NCI-H1417 treated with DMSO at 0.1 percent for 48 hours (cell line): Measurements from ENCODE around the gene NID1.

ENCODE experiments used
- DNase-seq: peaks from one replicate; lab custom pipeline; 2025; lab: John Stamatoyannopoulos, UW

Gene NID1

DNA sequence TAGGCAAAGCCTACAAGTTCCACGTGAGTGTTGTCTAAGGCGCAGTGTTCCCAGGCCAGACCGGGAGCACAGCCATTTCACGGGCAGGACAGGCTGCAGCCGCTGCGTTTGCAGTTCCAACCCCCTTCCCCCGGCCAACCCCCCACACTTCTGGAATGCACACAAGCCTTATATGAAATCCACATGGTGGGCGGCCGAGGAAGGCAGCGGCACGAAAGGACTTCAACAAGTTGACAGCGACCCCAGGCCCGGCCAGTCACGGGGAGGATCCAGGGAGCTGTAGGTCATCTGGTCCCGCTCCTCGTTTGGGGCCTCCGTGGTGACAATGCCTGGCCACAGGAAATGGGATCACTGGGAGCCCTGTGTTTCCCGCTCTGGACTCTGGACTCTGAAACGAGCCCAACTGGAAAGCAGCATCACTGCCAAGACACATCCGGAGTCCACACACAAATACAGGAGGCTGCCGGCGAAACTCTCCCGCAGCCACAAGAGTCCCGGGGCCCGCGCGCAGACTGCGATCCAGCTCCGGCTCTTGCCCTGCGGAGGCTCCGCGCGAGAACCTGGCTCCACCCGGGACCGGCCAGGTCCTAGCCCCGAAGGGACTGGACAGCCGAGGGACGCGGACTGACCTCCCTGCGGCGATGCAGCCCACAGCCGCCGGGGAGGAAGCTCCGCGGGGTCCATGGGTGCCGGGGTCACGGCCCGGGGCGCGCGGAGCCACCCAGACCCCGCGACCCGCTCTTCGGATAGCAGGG, 794 bp downstream of the NID1 start:
- no peak for DNase-seq

DNA sequence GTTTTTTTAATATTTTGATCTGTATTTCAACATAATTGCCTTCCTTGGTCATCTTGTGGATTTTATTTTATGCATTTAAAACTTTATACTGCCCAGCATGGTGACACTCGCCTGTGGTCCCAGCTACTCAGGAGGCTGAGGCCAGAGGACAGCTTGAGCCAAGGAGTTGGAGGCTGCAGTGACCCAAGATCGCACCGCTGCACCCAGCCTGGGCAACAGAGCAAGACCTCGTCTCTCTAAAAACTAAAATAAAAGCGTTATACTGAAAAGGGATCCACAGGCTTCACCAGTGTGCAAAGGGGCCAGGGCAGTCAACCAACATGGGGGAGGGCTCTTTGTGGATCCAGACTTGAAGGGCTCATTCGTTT, 1.4 kb downstream of the NID1 start:
- no peak for DNase-seq

DNA sequence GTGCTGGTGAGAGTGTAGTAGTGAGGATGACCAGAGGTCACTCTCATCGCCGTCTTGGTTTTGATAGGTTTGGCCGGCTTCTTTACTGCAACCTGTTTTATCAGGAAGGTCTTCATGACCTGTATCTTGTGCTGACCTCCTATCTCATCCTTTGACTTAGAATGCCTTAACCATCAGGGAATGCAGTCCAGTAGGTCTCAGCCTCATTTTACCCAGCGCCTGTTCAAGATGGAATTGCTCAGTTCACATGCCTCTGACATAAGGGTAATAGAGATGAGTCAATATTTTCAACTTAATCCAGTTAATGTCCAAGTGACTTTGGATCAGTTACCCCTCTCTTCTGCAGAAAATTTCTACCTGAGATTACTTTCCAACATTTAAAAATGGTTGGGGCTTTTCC, 4.6 kb downstream of the NID1 start:
- DNase-seq, result no peak

DNA sequence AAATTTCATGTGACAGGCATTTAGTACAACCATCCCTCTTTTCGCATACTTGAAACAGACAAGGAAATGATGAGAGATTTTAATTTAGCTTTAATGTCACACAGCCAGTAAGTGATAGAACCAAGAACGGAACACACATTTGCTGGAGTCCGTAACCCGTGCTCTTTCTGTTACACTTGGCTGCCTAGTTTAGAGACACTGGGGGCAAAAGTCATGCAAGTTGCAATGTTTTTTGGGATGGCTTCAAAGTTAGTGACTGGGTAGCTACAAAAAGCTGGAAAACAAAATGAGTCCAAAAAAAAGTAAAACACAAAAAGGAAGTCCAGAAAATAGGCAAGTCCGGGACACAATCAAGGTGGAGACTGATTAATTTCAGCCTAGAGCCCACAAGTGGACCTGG, 5.9 kb downstream of the NID1 start:
- no peak for DNase-seq

DNA sequence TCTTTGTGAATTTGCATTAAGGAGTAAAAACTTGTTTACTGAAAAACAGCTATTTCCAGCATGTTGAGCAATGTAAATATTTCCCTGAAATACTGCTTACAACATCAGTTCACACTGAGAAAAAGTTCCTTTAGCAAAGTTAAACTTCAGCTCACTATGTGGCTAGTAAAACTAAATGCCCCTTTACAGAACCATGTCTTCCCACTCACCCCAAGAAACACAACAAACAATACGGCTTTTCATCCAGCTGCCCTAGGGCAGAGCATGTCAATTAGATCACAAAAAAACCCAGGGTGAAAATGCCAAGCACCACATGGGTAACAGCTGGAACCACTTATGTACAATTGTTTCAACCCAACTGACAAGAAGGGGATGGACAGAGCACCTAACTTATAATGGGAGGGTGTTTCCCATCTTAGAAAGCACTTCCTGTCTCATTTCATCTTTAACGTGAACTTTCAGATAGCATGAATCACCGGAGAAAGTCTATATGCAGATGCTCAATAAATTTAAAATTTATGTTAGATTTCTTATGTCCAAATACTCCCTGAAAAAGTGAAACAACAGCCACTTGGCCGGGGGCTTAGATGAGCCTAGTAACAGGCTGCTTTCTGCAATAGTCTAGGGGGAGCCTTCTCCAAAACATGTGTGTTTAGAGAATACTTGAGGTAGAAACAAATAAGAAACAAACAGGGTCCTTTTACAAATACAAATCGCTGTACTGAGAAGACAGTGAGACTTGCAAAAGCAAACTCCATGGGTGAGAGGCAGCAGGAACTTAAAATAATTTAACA, 6.6 kb downstream of the NID1 start:
- no peak for DNase-seq

DNA sequence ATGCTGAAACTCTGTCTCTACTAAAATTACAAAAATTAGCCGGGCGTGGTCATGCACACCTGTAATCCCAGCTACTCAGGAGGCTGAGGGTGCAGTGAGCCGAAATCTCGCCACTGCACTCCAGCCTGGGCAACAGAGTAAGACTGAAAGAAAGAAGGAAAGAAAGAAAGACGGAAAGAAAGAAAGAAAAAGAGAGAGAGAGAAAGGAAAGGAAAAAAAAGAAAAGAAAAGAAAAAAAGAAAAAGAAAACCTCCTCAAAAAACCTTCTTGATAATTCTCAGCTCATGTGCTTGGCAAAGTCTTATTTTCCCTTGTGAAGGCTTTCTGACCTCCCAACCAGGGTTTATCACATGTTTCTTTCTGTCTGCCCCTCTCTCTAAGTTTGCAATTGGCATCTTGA, 7.3 kb downstream of the NID1 start:
- no peak for DNase-seq

DNA sequence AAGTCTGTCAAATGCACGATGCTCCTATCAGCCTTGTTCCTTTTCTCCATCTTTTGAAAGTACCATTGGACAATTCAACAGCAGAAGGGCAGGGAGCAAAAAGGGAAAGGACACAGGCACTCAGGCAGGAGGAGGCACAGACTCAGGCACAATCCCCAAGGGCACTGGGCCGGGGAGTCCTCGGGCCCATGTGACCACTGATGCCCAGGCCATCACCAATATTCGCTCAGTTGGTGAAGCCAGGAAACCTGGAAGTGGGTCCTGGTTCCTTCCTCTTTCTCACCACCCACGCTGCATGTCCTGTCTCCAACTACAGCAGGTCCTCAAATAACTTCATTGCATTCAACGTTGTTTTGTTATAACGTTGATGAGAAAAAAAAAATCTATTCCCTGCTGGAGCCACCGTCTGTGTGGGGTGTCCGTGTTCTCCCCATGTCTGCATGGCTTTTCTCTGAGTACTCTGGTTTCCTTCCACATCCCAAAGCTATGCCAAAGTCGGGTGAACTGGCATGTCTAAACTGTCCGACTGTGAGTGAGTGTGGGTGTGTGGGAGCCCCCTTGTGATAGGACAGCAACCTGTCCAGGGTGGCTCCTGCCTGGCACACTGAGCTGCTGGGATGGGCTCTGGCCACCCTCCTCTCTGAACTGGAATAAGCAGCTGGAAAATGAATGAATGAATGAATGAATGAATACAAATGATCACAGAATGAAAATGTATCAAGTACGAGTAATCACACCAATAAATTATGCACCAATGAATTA, 12.5 kb downstream of the NID1 start:
- no peak for DNase-seq

DNA sequence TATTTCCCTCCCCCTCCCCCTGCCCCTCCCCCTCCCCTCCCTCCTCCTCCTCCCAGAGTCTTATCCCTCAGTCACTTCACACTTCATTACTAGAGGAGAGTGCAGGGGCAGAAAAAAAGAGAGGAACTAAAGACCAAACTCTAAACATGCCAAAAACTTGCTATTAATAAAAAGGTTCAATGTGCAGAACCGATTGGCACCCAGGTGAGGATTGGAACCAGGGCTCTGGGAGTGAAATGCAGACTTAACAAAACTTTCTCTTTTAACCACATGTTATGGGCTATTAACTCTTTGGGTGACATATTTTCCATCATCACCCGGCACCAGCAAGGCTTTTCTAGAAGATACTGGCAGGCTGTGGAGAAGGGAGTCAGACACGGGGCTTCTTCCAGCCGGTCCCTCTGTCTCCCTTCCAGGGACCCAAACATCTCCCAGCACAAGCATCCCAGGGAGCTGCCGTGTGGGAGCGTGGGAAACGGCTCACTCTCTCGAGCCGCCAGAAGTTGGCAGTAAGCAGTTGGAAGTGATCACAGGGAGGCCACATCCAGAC, 13.6 kb downstream of the NID1 start:
- DNase-seq, result no peak

DNA sequence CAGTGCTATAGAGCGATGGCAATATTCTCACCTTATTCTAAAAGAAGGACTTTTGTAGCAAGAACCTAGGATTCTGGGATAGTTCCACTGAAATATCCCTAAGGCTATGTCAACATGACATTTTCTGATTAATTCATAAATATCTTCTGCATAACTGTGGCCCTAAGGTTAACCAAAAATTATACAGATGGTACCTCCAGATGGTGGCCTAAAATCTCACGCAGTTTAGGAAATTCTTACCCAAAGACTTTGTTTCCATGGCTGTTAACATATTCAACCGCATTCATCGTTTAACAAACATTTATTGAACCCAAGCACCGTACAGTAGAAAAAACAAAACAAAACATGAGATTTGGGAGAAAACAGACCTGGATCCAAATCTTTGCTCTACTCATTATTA, 19.1 kb downstream of the NID1 start:
- no peak for DNase-seq

DNA sequence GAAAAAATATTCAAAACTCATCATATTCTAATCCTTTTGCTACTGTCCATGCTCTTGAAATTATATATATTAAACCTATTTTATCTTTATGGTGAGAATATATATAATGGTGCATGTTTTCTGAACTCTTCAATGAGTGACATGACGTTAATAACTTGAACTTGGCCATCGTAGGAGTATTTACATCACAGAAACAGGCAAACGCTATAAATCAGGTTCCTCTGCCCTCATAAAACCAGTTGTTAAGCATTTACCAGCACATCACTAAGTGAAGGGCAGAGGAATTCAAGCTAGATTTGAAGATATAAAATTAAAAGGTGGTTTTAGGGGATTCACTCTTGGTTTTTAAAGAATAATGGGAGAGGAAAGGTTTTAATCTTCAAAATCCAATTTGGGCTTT, 20.5 kb downstream of the NID1 start:
- no peak for DNase-seq

DNA sequence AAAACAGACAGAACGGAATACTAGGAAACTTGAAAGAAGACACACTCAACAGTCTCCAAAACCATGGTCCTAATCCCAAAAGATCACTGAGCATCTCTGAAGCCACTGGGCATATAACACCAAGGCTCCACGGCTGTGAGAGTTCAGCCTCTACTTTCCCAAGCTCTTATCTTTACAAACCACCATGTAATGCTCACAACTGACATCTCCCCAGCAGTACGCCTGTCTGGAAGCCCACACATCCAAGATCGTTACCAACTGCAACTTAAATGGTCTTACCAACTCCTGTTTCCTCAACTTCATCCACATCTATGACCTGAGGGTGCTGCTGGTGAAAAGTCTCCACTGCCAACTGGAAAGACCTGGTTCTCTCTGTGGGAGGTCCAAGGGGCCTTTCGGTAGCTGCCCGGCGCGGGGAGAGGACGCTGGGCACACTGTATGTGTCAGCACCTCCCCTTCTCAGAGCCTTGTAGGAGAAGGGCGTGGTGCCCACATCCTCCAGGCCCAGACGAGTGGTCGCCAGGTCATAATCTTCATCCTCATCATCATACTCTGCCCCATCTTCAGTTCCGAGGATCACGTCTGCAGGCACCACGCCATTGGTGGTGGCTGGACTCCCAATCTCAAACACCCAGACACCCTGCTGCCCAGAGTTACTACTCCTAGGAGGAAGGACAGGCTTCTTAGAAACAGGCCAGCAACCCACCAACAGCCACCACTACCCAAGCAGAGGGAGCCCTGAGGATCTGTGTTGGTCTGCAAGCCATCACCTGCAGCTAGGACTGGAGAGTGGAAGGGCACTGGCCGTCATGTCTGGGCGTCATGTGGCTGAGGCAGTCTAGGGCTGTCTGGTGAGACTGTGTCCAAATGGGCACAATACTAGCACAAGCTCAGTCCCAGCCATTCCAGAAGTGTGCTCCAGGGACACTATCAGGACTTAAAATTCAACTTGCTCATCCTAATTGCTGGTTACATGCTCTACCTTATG, 23.0 kb downstream of the NID1 start:
- no peak for DNase-seq

DNA sequence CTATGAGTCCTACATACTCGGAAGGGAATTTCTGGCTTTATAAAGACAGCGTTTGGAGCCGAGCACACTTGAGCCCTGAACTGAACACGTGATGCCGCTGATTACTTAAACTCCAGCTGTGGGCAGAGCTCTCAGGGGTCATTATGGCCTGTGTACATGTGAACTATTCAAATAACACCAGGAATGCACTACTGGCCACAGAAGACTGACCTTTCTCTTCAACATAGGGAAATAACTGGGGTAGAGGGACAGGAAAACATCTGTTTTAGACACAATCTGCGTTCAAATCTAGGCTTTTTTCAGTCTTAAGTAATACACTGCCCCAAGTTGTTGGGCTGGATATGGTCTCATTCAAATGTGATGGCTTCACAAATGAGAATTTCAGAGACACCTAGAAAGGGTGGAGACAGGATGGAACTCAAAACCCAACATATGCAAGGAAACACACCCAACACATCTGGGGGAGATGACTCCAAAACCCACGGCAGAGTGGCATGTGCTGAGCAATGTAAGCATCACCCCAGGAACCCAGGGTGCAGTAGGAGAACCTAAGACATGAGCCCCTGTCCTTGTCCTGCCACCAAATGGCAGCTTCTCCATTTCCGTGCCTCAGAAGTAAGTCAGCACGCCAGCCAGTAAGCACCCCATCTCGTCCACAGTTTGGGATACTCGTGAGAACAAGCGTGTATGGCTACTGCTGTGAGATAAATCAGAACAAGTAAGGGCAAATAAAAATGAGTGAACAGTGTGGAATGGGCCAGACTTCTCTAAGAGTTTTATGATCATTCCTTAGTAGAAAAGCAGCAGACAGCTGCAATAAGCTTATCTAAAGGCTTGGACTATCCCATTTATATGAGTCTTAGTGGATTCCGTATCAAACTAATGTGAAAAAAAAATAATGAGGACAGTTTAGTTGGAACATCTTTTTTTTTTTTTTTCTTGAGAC, 24.9 kb downstream of the NID1 start:
- peak; percentile 41 for DNase-seq

DNA sequence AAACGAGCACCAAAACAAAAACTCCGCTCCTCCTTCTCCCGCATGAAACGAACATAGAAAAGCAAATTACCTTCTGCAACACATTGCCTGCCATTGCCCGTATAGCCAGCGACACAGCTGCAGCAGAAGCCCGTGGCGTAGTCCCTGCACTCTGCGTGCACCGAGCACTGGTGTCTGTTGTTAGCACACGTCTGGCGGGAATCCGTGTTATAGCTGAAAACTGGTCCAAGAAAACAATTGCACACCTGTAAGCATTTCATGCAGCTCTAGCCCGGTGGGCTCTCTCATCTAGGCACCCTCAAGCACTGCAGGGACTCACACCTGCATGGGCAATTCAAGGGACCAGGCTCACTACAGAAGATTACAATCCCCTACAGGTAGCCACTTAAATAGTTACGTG, 26.9 kb downstream of the NID1 start:
- DNase-seq, result no peak

DNA sequence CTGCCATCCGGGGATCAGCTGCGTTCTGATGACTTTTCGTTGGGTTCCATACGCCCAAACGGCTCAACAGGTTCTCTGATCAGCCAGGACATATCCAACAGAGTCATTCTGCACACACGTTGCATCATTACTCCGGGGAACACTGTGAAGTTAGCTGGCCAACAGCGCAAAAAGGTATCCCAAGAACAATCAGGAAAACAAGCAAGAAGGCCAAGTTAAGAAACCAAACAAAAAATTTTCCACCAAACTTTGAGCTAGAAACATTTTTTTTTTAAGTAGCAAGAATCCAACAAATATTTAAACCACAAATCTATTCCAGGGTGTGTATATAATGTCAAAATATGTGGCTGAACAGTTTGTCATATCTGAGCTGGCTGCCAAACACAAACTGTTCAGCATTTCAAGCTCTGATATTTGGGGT, 29.2 kb downstream of the NID1 start:
- no peak for DNase-seq

DNA sequence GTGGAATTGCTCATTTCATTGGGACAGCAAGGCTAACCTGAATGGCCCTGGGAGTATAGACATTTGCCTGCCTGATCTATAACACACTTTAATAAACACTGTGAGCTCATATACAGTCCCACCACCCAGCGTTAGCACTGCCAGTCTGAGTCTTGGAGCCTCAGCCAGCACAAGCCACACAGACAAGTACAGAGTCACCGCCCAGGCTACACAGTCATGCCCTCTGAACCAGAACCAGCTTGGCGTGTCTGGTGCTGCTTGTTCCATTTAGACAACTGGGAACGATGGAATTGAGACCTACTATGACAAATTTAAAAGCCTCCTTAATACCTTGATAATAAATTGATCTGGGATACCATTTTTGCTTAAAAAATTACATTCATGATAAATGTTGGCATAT, 31.6 kb downstream of the NID1 start:
- no peak for DNase-seq

DNA sequence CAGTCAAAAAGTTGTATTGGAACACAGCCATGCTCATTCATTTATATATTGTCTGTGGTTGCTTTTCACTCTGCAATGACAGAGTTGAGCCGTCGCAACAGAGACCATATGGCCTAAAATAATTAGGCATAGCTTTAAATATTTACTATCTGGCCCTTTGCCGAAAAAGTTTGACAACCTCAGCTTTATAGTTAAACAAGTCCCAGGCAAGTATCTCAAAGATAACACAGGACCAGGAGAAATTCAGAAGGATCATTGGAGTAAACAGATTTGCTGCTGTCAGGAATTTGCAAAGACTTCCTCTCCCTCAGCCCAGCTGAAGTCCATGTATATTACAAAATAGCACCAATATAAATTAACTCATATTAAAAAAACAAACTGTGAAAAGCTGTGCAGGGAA, 34.4 kb downstream of the NID1 start:
- no peak for DNase-seq

DNA sequence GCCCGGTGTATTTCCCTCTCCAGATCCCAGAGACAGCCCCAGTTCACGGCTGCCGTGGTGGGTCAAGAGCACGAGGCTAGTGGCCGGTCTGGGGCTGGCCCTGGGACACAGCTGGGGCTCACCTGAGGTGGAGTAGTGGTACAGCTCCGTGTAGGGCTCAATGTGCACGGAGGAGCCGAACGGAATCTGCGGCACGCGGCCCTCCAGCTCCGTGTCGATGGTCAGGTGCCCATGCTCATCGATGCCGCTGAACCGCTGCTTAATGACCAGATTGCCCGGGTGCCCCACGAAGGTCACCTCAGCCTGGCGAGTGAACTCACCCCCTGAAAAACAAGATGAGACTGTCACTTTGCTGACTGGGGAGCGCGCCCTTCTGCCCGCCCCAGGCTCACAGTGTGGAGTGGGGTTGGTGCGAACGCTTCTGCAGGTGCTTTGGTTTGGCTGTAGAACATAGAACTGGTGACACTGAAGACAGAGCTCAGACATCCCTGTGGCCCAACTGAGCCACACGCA, 35.4 kb downstream of the NID1 start:
- DNase-seq, result no peak

DNA sequence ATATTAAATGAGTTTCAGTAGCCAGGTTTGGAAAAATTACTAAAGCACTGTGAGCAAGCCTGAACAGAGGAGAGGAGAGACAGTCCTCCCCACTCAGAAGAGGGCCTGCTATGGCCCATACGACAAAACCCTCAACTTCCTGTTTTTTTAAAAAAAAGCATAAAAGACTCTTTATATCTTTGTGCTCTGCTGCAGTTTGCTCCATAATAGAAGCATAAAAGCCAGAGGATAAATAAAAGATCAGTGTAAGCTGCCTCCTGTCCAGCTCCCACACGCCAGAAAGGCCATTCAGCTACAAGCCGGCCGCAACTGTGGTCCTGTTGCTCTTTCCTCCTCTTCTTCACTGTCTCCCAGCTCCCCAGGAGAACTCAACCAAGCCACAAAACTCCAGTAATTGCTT, 37.8 kb downstream of the NID1 start:
- no peak for DNase-seq

DNA sequence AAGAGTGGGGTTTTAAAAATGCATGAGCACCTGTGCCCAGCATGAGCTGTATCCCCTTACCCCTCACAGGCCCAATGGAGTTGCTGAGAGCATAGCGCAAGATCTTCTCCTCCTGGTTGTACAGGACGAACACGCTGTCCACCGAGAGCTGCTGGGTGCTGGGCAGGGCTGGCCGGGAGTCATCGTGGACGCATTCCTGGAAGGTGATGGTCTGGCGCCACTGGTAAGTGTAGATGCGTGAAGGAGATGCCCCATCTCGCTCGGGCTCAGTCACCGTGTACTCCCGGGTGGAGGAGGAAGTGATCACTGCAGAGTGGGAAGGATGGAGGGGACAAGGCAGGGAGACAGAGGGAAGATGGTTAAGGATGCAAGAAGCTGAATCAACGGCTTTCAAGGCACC, 39.1 kb downstream of the NID1 start:
- DNase-seq, result no peak

DNA sequence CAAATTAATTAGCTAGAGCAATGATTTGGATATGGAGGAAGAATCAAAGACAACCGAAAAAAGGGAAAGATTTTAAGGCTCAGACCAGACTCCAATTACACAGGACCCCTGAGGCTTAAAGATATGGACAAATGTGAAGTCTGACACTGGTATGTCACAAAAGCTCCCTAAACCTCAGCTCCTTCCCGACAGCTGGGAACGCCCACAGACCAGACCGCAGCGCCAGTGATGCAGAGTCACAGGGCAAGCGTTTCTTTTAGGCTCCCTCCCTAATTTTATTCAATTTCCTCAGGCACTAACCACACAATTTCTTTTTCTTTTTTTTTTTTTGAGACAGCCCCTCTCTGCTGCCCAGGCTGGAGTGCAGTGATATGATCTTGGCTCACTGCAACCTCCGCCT, 40.2 kb downstream of the NID1 start:
- DNase-seq, result no peak
